HT-29 (cell line): ENCODE measurements around the gene SERP2. TPM values are rescaled to one million over a fixed set of nuclear protein-coding genes. Genes with fewer than 3 reads are reported as not detected.

Experiments used
- DNase-seq: peaks from one replicate; pipeline ENCODE4 v3.0.0-alpha.2; 2015; ENCODE audit warnings: low spot score
- total RNA-seq: library from RNA; depleted of rRNA; stranded (reverse); fragments of >200 nt; shearing (Covaris generic); gene quantifications from 2 replicates; pipeline ENCODE4 v1.2.3, GENCODE V29; 2014

Gene SERP2
- total RNA-seq, 1 experiment from 2014 or later, result 5.4 TPM

- DNase-seq, result no peak
Observed at GRCh38 chr13:44388427-44389059, 14.9 kb downstream of the SERP2 start.

GRCh38 chr13:44389060-44389666, 15.5 kb downstream of the SERP2 start:
- no peak for DNase-seq

GRCh38 chr13:44389876-44390275, 16.3 kb downstream of the SERP2 start:
- no peak for DNase-seq

GRCh38 chr13:44393391-44393790, 19.8 kb downstream of the SERP2 start:
- DNase-seq, result peak; percentile 80

- DNase-seq, result no peak
Observed at GRCh38 chr13:44394658-44395057, 21.0 kb downstream of the SERP2 start.

GRCh38 chr13:44395976-44396694, 22.5 kb downstream of the SERP2 start:
- no peak for DNase-seq

- DNase-seq, result no peak
Observed at GRCh38 chr13:44396701-44397580, 23.3 kb downstream of the SERP2 start.

- DNase-seq, result no peak
Observed at GRCh38 chr13:44397766-44398223, 24.2 kb downstream of the SERP2 start.

GRCh38 chr13:44398606-44399005, 25.0 kb downstream of the SERP2 start:
- no peak for DNase-seq

GRCh38 chr13:44399074-44399473, 25.4 kb downstream of the SERP2 start:
- no peak for DNase-seq

GRCh38 chr13:44400736-44401135, 27.1 kb downstream of the SERP2 start:
- DNase-seq, result no peak

GRCh38 chr13:44401577-44401976, 28.0 kb downstream of the SERP2 start:
- no peak for DNase-seq

- no peak for DNase-seq
Observed at GRCh38 chr13:44402899-44403445, 29.3 kb downstream of the SERP2 start.

- peak; percentile 91 for DNase-seq
Observed at GRCh38 chr13:44403461-44404056, 29.9 kb downstream of the SERP2 start.

- DNase-seq, result peak; percentile 81
Observed at GRCh38 chr13:44404261-44405132, 30.9 kb downstream of the SERP2 start.

GRCh38 chr13:44406617-44407016, 33.0 kb downstream of the SERP2 start:
- DNase-seq, result no peak

- DNase-seq, result no peak
Observed at GRCh38 chr13:44407379-44407778, 33.8 kb downstream of the SERP2 start.

- no peak for DNase-seq
Observed at GRCh38 chr13:44407891-44408290, 34.3 kb downstream of the SERP2 start.

GRCh38 chr13:44409595-44409994, 36.0 kb downstream of the SERP2 start:
- DNase-seq, result no peak

- DNase-seq, result peak; percentile 32
Observed at GRCh38 chr13:44410328-44410859, 36.8 kb downstream of the SERP2 start.
